Lower leg skin (tissue), 3 donors: ENCODE data around the gene TIPIN.

Source experiments
- POLR2A ChIP-seq, 2 donors: fragments of 450-650 bp; IDR thresholded peaks; one replicate each; pipeline ENCODE4 v1.6.1; 2016 to 2017; ENCODE audit warnings: antibody characterized with exemption in 2 of 2, mild to moderate bottlenecking in 1 of 2, moderate library complexity in 1 of 2
- TF ChIP-seq, protein P1 (sequence below), 3 donors: fragments of 450-650 bp; IDR thresholded peaks; one replicate each; pipeline ENCODE4 v1.5.1; 2016; ENCODE audit warnings: antibody characterized with exemption in 3 of 3, mild to moderate bottlenecking in 3 of 3, moderate library complexity in 2 of 3

DNA sequence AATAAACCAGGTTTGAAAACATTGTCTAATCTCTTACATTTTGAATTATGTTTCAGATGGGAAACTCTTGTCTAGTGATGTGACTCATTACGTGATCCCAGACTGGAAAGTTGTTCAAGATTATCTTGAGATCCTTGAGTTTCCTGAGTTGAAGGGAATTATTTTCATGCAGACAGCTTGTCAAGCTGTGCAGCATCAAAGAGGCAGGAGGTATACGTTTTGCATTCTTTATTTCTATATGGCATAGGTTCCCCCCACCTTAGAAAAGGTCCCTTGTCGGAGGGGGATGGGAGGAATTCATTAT, 61.6 kb downstream of the TIPIN start:
- TF ChIP-seq, protein P1, sequence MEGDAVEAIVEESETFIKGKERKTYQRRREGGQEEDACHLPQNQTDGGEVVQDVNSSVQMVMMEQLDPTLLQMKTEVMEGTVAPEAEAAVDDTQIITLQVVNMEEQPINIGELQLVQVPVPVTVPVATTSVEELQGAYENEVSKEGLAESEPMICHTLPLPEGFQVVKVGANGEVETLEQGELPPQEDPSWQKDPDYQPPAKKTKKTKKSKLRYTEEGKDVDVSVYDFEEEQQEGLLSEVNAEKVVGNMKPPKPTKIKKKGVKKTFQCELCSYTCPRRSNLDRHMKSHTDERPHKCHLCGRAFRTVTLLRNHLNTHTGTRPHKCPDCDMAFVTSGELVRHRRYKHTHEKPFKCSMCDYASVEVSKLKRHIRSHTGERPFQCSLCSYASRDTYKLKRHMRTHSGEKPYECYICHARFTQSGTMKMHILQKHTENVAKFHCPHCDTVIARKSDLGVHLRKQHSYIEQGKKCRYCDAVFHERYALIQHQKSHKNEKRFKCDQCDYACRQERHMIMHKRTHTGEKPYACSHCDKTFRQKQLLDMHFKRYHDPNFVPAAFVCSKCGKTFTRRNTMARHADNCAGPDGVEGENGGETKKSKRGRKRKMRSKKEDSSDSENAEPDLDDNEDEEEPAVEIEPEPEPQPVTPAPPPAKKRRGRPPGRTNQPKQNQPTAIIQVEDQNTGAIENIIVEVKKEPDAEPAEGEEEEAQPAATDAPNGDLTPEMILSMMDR (IDR thresholded peaks at IDR 0.05): no peak
- no peak for TF ChIP-seq POLR2A (IDR thresholded peaks at IDR 0.05)
